SJCRH30 (cell line): ENCODE data around the gene LUZP2. TPM values are rescaled to one million over a fixed set of nuclear protein-coding genes. Genes with fewer than 3 reads are reported as not detected.

ENCODE experiments used
- DNase-seq, 2 experiments: peaks; one replicate each; pipeline ENCODE4 v3.0.0-alpha.2; 2015 to 2020
- H3K27ac ChIP-seq: fragments of 250-450 bp; sonication (Bioruptor Pico); 2 replicates; pipeline ENCODE4 v1.5.1; 2020; ENCODE audit warnings: mild to moderate bottlenecking, moderate library complexity
- H3K27me3 ChIP-seq: fragments of 250-450 bp; sonication (Bioruptor Pico); 2 replicates; pipeline ENCODE4 v1.5.1; 2020; ENCODE audit warnings: mild to moderate bottlenecking, moderate library complexity
- H3K36me3 ChIP-seq: fragments of 250-450 bp; sonication (Bioruptor Pico); 2 replicates; pipeline ENCODE4 v1.5.1; 2020; ENCODE audit warnings: mild to moderate bottlenecking, moderate library complexity
- H3K4me1 ChIP-seq: fragments of 250-450 bp; sonication (Bioruptor Pico); 2 replicates; pipeline ENCODE4 v1.5.1; 2020; ENCODE audit warnings: mild to moderate bottlenecking, moderate library complexity
- H3K4me3 ChIP-seq: fragments of 250-450 bp; sonication (Bioruptor Pico); 2 replicates; pipeline ENCODE4 v1.5.1; 2020; ENCODE audit warnings: mild to moderate bottlenecking, moderate library complexity
- H3K9me3 ChIP-seq: fragments of 250-450 bp; sonication (Bioruptor Pico); replicated peaks from 2 replicates; pipeline ENCODE4 v1.5.1; 2020; ENCODE audit warnings: mild to moderate bottlenecking, moderate library complexity
- total RNA-seq: library from RNA; depleted of rRNA; stranded (reverse); fragments of >200 nt; shearing (Covaris generic); gene quantifications from 2 replicates; pipeline ENCODE4 v1.2.3, GENCODE V29; 2014

The LUZP2 gene
- total RNA-seq, 1 experiment from 2014 or later = 28.3 TPM

DNA sequence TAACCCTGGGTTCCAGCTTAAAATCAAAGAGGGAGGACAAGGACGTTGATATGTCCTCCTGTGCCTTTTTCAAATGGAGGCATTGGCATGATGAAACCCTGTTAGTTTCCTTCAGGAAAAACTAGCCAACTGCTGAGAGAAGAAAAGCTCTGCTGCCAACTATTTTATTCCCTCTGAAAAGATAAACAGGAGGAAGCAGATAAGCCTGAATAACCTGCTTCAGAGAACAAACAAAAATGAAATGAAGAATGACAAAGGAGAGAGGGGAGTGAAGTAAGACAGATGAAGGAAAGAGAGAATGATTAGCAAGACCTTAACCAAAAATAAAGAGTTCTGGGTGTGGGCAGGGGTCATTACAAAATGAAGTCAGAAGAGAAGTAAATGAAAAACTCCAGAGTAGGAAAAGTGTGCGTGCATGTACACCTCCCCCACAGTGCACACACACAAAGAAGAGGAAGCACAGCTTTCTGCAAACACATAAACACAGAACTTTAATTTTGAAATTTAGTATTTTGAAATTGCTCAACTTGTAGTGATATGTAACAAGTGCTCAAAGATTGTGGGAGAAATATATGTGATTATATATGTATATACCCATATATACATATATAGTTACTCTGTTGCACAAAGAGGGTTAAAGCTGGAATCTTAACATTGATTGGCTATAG, 332.2 kb downstream of the LUZP2 start:
- Histone ChIP-seq H3K27ac (no peak overlapping the region), H3K4me1 (no peaks in the 10 kb centered on the region), H3K4me3 (no peak overlapping the region), H3K36me3 (no peaks in the 10 kb centered on the region), H3K9me3 (no peaks in the 10 kb centered on the region; the same call in 1 of the 2 replicates), H3K27me3 (no peaks in the 10 kb centered on the region)
- no peak for DNase-seq

DNA sequence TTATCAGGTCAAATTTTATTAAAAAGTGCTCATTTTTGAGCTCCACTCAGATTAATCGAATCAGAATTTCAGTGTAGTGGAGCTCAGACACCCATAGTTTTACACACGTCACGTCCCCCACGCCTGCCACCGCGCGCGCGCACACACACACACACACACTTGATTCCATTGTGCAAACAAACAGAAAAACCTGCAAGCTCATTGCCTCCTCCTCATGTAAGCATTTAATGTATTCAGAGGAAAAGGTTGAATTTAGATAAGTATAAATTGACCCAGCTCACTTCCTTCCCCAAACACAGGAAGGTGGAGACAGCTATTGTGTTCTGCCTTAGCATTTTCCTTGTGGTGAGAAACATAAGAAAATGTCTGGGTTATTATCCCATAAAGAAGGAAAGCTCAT, 336.7 kb downstream of the LUZP2 start:
- H3K27me3 ChIP-seq = no peaks in the 10 kb centered on the region
- no peaks in the 10 kb centered on the region for H3K36me3 ChIP-seq
- no peak for DNase-seq
- H3K4me3 ChIP-seq = no peak overlapping the region
- no peaks in the 10 kb centered on the region for H3K9me3 ChIP-seq
- H3K4me1 ChIP-seq = no peaks in the 10 kb centered on the region
- no peak overlapping the region for H3K27ac ChIP-seq

DNA sequence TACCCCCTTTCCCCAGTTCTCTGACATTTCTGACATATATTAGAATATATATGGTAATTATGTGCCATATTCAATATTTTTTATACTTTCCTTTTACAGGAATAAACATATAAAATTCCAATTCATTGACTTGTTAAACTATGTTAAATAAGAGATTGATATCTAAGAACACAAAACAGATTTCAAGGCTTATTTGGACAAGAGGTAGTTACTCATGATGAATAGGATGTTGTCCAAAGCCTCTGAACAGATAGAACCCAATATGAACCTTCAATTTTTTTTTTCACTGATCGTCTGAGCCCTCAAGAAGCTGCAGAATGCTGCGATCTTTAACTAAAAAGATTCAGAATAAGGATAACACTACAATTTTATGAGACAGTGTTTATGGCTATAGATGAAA, 340.3 kb downstream of the LUZP2 start:
- H3K9me3 ChIP-seq = no peaks in the 10 kb centered on the region
- H3K36me3 ChIP-seq = no peaks in the 10 kb centered on the region
- H3K4me1 ChIP-seq = no peaks in the 10 kb centered on the region

DNA sequence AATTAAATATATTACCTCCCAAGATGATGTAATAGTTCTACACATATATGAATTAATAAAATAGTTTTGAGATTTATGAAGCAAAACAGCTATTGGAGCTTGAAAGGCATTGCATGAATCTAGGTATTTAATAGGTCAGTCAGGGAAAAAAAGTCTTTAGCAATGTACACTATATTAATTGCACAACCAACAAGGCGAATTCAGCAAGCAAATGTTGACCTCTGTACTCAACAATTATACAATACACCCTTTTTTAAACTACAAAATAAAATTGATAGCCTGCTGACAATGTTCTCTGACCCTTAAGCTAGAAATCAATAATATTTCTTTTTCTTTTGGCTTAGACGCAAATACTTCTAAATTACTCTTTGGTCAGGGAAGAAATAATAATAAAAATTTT, 345.5 kb downstream of the LUZP2 start:
- Histone ChIP-seq H3K4me1 (no peaks in the 10 kb centered on the region), H3K27me3 (no peaks in the 10 kb centered on the region), H3K9me3 (no peaks in the 10 kb centered on the region; the same call in 1 of the 2 replicates), H3K4me3 (no peak overlapping the region), H3K36me3 (no peaks in the 10 kb centered on the region), H3K27ac (no peak overlapping the region)
- DNase-seq = no peak

More for the DNA sequence above, 340.3 kb downstream of the LUZP2 start:
- H3K4me3 ChIP-seq = no peak overlapping the region
- no peak for DNase-seq
- no peaks in the 10 kb centered on the region for H3K27me3 ChIP-seq
- no peak overlapping the region for H3K27ac ChIP-seq

DNA sequence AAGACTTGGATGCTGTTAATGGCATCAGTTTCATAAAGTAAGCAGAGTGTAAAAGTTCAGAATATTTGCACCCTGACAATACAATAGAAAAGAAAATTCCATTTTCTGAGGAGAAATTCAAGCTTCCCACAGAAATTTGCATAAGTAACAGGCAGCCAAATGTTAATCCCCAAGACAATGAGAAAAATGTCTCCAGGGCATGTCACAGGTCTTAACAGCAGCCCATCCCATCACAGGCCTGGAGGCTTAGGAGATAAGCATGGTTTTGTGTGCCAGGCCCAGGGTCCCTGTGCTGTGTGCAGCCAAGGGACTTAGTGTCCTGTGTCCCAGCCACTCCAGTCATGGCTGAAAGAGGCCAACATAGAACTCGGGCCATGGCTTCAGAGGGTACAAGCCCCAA, 347.6 kb downstream of the LUZP2 start:
- H3K4me3 ChIP-seq = no peak overlapping the region
- no peak for DNase-seq
- no peak overlapping the region for H3K27ac ChIP-seq
- H3K4me1 ChIP-seq = no peaks in the 10 kb centered on the region
- H3K9me3 ChIP-seq = no peaks in the 10 kb centered on the region; the same call in 1 of the 2 replicates
- no peaks in the 10 kb centered on the region for H3K27me3 ChIP-seq
- no peaks in the 10 kb centered on the region for H3K36me3 ChIP-seq

DNA sequence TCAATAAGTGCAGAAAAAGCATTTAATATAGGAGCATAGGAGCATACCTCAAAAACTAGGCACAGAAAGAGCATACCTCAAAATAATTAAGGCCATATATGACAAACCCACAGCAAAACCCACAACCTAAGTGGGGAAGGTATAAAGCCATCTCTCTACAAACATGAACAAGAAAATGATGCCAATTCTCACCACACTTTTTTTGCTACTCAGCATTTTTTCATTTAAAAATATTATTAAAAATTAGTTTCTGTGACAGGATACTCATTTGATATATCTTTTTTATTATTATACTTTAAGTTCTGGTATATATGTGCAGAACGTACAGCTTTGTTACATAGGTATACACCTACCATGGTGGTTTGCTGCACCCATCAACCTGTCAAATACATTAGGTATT, 352.0 kb downstream of the LUZP2 start:
- Histone ChIP-seq H3K4me1 (no peaks in the 10 kb centered on the region), H3K4me3 (no peak overlapping the region), H3K36me3 (no peaks in the 10 kb centered on the region), H3K9me3 (no peaks in the 10 kb centered on the region; the same call in 1 of the 2 replicates), H3K27ac (no peak overlapping the region), H3K27me3 (no peaks in the 10 kb centered on the region)
- no peak for DNase-seq

DNA sequence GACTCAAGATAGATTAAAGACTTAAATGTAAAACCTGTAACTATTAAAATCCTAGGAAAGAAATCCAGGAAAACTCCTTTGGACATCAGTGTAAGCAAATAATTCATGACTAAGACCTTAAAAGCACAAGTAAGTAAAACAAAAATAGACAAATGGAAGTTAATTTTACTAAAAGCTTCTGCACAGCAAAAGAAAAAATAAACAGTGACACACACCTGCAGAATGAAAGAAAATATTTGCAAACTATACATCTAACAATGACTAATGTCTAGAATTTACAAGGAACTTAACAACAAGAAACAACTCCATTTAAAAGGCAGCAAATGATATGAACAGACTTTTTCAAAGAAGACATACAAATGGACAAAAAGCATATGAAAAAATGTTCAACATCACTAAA, 359.1 kb downstream of the LUZP2 start:
- H3K9me3 ChIP-seq = no peaks in the 10 kb centered on the region
- no peak for DNase-seq
- peaks cover 3% of the 10 kb centered on the region; the same call in 1 of the 2 replicates for H3K4me1 ChIP-seq
- no peaks in the 10 kb centered on the region for H3K36me3 ChIP-seq
- no peak overlapping the region for H3K4me3 ChIP-seq
- H3K27me3 ChIP-seq = no peaks in the 10 kb centered on the region
- H3K27ac ChIP-seq = no peak overlapping the region

DNA sequence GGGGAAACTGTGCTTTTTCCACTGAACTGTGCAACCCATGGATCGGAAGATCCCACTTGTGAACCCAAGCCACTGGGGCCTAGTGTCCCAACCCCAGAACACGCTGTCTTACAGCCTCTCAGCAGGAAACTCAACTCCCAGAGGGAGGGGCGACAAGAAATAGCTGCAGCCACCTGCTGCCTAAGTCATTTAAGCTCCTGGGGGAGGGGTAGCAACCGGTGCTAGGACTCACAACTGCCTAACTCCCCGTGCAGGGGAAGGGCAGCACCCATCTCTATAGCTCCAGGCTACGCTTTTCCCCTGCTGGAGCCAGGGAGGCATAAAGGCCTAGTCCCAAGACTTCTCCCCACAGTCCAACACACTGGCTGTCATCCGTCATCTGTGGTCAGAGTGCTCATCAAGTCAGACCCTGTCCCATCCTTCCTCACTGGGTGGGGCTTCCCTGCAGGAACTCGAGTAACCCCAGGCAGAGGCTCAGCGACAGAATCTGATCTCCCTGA, 363.0 kb downstream of the LUZP2 start:
- no peaks in the 10 kb centered on the region for H3K36me3 ChIP-seq
- peaks cover 11% of the 10 kb centered on the region for H3K9me3 ChIP-seq
- H3K27me3 ChIP-seq = no peaks in the 10 kb centered on the region
- H3K27ac ChIP-seq = no peak overlapping the region
- no peak overlapping the region for H3K4me3 ChIP-seq
- peaks cover 3% of the 10 kb centered on the region; the same call in 1 of the 2 replicates for H3K4me1 ChIP-seq
- peak; percentile 81 to 91 for DNase-seq

DNA sequence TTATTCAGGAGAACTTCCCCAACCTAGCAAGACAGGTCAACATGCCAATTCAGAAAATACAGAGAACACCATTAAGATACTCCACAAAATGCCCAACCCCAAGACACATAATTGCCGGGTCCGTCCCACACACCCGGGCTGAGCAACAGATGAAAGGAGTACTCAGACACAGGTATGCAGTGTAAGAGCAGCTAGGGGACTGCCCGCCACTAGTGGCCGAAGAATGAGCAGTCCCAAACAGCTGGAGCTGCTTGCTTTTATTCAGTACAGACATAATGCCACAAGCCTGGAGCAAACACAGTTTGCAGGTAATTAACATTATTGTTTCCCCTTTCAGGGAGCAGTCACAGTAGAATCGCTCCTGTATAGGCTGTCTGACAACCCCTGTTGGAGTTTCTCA, 364.6 kb downstream of the LUZP2 start:
- Histone ChIP-seq H3K4me1 (peaks cover 3% of the 10 kb centered on the region; the same call in 1 of the 2 replicates), H3K27me3 (no peaks in the 10 kb centered on the region), H3K4me3 (no peak overlapping the region), H3K36me3 (no peaks in the 10 kb centered on the region), H3K27ac (no peak overlapping the region), H3K9me3 (peaks cover 11% of the 10 kb centered on the region)
- peak in 1 of 2 experiments; percentile 12 for DNase-seq

DNA sequence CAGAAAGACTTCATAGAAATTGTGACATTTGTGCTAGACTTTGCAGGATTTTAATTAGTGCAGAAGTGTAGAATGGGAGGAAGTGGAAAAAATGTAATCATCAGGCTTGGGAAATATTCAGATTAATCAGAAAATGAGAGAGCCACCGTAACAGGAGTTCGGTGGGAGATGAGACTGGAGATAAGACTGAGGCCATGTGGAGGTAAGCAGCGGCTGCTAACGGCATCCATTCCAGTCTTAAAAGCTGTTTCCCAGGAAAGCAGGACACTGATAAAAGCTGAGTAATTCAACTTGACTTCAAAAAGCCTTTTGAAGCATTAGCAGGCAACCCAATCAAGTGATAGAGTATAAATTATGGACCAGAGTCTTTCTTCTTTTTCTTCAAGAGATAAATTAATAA, 369.9 kb downstream of the LUZP2 start:
- H3K36me3 ChIP-seq = no peaks in the 10 kb centered on the region
- DNase-seq = no peak
- peaks cover 6% of the 10 kb centered on the region for H3K4me1 ChIP-seq
- no peak overlapping the region for H3K4me3 ChIP-seq
- peaks cover 8% of the 10 kb centered on the region for H3K9me3 ChIP-seq
- H3K27ac ChIP-seq = no peak overlapping the region
- no peaks in the 10 kb centered on the region for H3K27me3 ChIP-seq

DNA sequence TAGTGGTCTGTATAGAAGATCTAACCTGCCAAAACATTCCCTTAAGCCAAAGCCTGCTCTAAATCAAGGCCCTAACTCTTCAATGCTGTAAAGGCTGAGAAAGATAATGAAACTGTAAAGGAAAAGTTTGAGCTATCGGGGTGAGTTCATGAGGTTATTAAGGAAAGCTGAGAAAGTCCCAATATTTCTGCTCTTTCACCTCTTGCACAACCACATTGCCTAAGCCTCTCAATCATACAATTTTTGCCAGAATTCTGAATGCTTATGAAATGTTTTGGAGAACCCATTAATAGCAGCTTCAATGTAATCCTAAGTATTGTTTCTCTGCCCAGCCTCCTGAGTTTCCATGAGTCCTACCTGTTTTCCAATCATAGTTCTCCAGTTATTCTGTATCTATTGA, 373.2 kb downstream of the LUZP2 start:
- Histone ChIP-seq H3K27me3 (no peaks in the 10 kb centered on the region), H3K9me3 (no peaks in the 10 kb centered on the region), H3K27ac (no peak overlapping the region), H3K4me3 (no peak overlapping the region), H3K4me1 (peaks cover 32% of the 10 kb centered on the region), H3K36me3 (no peaks in the 10 kb centered on the region)
- no peak for DNase-seq

DNA sequence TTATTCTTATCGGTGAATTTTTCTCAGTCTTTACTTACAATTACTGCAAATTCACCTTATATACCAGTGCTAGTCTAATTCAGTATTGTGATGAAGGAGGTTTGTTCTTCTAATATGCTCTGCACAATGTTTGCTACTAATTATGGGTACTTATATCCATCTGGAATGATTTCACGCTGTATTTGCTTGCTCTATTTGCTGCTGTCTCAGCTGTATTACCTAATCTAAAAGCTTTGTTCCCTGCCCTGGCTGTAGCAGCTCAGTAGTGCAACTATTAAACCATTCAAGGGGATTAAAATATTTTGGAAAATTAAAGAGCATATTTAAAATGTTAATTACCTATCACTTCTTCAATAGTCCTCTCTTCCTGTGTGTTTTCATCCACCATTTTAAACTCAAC, 375.3 kb downstream of the LUZP2 start:
- Histone ChIP-seq H3K4me3 (no peak overlapping the region), H3K4me1 (peaks cover 32% of the 10 kb centered on the region), H3K27me3 (no peaks in the 10 kb centered on the region), H3K36me3 (no peaks in the 10 kb centered on the region), H3K27ac (peak overlapping the region; percentile 83), H3K9me3 (no peaks in the 10 kb centered on the region)
- peak; percentile 22 to 74 for DNase-seq

DNA sequence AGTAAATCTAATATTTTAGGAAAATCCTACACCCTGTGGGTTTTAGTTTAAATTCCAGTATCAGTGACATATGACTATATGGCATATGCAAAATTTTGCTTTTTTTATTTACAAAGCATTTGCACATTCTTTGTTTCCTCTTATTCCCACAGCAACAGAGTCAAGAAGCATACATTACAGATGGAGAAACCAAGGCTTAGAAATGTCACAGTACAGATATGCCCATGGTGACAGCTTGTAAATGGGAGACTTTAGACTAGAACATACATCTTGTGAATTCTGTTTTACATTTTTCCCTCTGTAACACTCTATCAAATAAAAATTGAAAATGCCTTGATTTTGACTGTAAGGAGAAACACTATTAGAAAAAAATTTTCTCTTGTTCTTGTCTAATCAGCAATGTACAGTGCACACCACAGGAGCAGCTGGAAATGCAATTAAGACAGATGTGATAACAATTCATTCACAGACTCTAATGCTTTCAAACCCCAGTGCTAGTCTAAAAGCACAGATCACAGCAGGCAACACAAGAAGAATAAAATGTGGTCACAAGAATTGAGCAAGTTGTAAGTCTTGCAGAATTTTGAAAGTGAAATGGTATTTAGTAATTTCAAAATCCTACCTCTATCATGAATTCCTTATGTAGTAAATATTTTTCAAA, 375.9 kb downstream of the LUZP2 start:
- Histone ChIP-seq H3K36me3 (no peaks in the 10 kb centered on the region), H3K27me3 (no peaks in the 10 kb centered on the region), H3K4me1 (peaks cover 32% of the 10 kb centered on the region), H3K4me3 (no peak overlapping the region), H3K27ac (peak overlapping the region; percentile 83), H3K9me3 (no peaks in the 10 kb centered on the region)
- peak; percentile 48 to 79 for DNase-seq

DNA sequence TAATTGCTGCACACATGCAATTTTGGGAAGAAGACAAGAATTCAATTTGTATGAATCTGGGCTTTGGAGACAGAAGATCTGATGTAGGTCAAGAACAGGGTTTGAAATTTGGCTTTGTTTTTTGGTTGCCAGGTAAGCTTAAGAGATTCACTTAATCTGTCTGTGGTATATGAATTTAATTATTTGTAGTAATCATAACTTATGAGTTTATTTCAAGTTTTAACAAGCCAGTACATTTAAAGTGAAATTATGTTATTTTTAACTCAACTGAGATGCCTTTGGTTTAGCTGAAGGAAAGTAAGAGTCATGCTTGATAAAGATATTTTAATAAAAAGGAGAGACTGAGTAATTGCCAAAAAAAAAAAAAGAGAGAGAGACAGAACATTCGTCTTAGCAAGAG, 384.1 kb downstream of the LUZP2 start:
- H3K36me3 ChIP-seq = no peaks in the 10 kb centered on the region
- H3K27me3 ChIP-seq = no peaks in the 10 kb centered on the region
- H3K4me1 ChIP-seq = no peaks in the 10 kb centered on the region
- no peak overlapping the region for H3K27ac ChIP-seq
- no peak for DNase-seq
- H3K4me3 ChIP-seq = no peak overlapping the region
- H3K9me3 ChIP-seq = no peaks in the 10 kb centered on the region

DNA sequence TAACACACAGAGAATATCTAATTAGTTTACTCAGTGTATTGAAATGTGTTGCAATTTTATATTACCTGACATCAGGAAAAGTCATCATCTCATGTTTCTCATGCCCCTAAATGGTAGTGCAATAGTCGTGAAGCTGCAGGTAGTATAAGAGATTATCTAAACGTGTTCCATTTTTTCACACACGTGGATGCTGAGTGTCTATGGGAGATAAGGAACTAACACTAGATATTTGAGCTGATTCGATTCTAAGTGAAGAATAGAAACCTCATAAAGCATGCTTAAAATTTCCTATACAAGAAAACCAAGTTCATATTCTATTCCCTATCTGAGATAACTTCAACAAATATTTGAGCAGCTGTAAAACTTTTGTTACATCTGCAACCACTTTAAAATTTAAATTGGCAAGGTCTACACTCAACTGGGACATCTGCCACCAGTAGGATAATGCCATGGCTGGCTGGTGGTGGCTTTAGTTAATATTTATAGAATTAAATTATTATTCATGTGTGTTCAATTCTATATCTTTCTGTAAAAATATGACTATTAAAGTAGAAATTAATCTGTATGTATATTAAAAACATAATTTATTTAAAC, 388.8 kb downstream of the LUZP2 start:
- H3K4me1 ChIP-seq = no peaks in the 10 kb centered on the region
- no peaks in the 10 kb centered on the region for H3K27me3 ChIP-seq
- H3K9me3 ChIP-seq = no peaks in the 10 kb centered on the region
- no peaks in the 10 kb centered on the region for H3K36me3 ChIP-seq
- no peak overlapping the region for H3K27ac ChIP-seq
- no peak for DNase-seq
- H3K4me3 ChIP-seq = no peak overlapping the region
